ENCODE measurements around the gene ATG16L1.

GRCh38 chr2:233245406-233245805 lies 6.1 kb upstream of the ATG16L1 start:
- no peak for TF ChIP-seq POLR2AphosphoS5 (IDR thresholded peaks at IDR 0.05)
- no peak for TF ChIP-seq CTCF (IDR thresholded peaks at IDR 0.05)
- no peak for TF ChIP-seq EP300 (IDR thresholded peaks at IDR 0.05)
